ENCODE results near the gene SMAD3. TPM values are rescaled to one million over a fixed set of nuclear protein-coding genes. Genes with fewer than 3 reads are reported as not detected.
"Not testable (repeated sequence)": the region's sequence is repeated elsewhere in the genome, so short reads cannot be mapped to it uniquely, and the experiment has no call there.

Gene SMAD3
- polyA plus RNA-seq, 2 donors = 24.8 to 51.5 TPM

DNA sequence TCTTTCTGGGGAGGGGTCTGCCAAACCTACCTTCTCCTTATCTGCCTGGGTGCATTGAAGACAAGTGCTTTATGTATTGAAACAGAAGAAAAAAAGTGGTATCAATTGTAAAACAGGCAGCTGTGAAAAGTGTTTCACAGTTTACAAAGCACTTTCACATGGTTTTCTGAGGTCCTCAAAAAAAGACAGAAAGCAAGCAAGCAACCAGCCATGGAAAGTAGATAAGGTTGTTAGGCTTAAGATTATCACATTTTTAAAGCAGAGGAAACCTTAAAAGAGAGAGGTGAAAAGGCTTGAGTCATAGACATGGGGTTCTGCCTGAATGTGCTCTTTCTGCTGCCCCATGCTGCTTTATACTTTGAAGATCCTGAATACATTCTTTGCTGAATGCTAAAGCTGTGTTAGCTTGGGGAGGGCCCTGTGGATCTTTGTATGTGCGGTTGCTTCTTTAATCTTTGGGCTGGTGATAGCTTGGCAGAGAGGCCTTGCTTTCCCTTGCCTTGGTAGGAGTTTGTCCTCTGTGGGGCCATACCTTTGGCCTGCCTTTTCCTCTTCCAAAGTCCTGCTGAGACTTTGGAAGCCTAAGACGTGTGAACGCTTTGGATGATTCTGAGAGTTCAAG is 2.6 kb downstream of the SMAD3 start:
- H3K27ac ChIP-seq (ENCODE audit: low read depth in 2 of 2, low read length in 1 of 2) = peak overlapping the region; percentile 40 to 76
- H3K27me3 ChIP-seq (ENCODE audit: control insufficient read depth in 1 of 2, insufficient read depth in 2 of 2, low read length in 2 of 2) = no peaks in the 10 kb centered on the region
- H3K9me3 ChIP-seq (ENCODE audit: control insufficient read depth in 2 of 2, insufficient read depth in 1 of 2, low read depth in 1 of 2, low read length in 1 of 2) = no peaks in the 10 kb centered on the region
- 23 to 27% methylated on average over 3 of the region's 3 CpGs for WGBS, 2 donors
- peaks cover 2% of the 10 kb centered on the region in 2 donors for H3K4me1 ChIP-seq (ENCODE audit: control insufficient read depth in 2 of 2, insufficient read depth in 2 of 2, low read length in 1 of 2)
- peak overlapping the region; percentile 79 to 89 for H3K4me3 ChIP-seq (ENCODE audit: low read depth in 1 of 2, low read length in 2 of 2)
- H3K36me3 ChIP-seq (ENCODE audit: control insufficient read depth in 2 of 2, insufficient read depth in 2 of 2, low read length in 1 of 2) = peaks cover 0 to 2% of the 10 kb centered on the region in 2 donors

DNA sequence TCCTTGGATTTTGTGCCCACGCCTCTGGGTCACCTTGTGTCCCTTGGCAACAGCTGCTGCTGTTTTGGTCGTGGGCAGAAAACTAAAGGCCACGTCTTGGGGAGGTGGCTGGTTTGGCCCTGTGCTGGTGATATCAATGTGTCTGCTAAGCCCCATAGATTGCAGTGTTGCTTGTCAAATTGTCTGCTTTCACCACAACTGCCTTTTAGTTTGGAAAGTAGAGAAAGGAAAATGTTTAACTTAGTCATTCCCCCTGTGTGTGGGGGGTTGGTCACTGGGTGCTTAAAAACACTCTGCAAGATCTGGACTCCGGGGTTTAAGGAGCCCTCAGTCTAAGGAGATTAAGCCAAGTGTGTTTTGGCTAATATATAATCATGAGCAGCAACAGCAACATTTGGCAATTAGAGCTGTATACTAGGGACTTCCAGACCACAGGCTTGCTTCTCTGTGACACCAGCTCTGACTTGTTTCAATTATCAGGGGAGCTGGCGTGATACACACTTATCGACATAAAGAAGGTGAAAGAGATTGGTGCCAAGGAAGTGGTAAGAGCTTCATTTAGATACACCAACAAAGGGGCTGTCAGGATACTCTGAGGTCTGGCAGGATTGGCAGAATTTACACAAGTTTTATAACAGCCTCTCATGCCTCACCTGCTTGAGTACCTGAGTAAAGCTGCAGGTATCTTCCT is 3.5 kb downstream of the SMAD3 start:
- 25 to 28% methylated on average over 6 of the region's 6 CpGs for WGBS, 2 donors
- peaks cover 2% of the 10 kb centered on the region in 2 donors for H3K4me1 ChIP-seq (ENCODE audit: control insufficient read depth in 2 of 2, insufficient read depth in 2 of 2, low read length in 1 of 2)
- H3K9me3 ChIP-seq (ENCODE audit: control insufficient read depth in 2 of 2, insufficient read depth in 1 of 2, low read depth in 1 of 2, low read length in 1 of 2) = no peaks in the 10 kb centered on the region
- H3K27ac ChIP-seq (ENCODE audit: low read depth in 2 of 2, low read length in 1 of 2) = peak overlapping the region; percentile 40 to 76
- peak overlapping the region; percentile 7 to 79 for H3K4me3 ChIP-seq (ENCODE audit: low read depth in 1 of 2, low read length in 2 of 2)
- no peaks in the 10 kb centered on the region for H3K27me3 ChIP-seq (ENCODE audit: control insufficient read depth in 1 of 2, insufficient read depth in 2 of 2, low read length in 2 of 2)
- peaks cover 0 to 2% of the 10 kb centered on the region in 2 donors for H3K36me3 ChIP-seq (ENCODE audit: control insufficient read depth in 2 of 2, insufficient read depth in 2 of 2, low read length in 1 of 2)

DNA sequence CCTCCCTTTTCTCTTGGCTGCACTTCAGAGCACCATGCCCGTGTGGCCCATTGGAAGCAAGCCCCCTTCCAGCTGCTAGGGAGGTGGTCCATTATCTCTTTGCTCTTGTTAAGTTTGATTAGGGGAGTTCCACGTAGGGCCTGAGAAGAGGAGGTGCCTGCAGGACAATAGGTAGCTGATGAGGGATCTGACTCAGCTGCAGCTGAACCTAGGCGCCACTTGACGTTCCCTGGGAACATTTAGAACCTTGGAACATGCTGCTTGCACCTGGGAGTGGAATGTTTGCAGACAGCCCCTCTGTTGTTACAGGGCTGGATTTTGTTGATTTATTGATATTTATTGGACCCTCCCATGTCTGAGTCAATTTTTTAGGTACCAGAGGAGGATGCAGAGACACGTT is 4.7 kb downstream of the SMAD3 start:
- Histone ChIP-seq H3K9me3 (ENCODE audit: control insufficient read depth in 2 of 2, insufficient read depth in 1 of 2, low read depth in 1 of 2, low read length in 1 of 2) (no peaks in the 10 kb centered on the region), H3K27ac (ENCODE audit: low read depth in 2 of 2, low read length in 1 of 2) (no peak overlapping the region), H3K27me3 (ENCODE audit: control insufficient read depth in 1 of 2, insufficient read depth in 2 of 2, low read length in 2 of 2) (no peaks in the 10 kb centered on the region), H3K4me3 (ENCODE audit: low read depth in 1 of 2, low read length in 2 of 2) (no peak overlapping the region), H3K36me3 (ENCODE audit: control insufficient read depth in 2 of 2, insufficient read depth in 2 of 2, low read length in 1 of 2) (peaks cover 0 to 2% of the 10 kb centered on the region in 2 donors), H3K4me1 (ENCODE audit: control insufficient read depth in 2 of 2, insufficient read depth in 2 of 2, low read length in 1 of 2) (peaks cover 2 to 3% of the 10 kb centered on the region in 2 donors)
- 49 to 63% methylated on average over 5 of the region's 5 CpGs for WGBS, 2 donors

DNA sequence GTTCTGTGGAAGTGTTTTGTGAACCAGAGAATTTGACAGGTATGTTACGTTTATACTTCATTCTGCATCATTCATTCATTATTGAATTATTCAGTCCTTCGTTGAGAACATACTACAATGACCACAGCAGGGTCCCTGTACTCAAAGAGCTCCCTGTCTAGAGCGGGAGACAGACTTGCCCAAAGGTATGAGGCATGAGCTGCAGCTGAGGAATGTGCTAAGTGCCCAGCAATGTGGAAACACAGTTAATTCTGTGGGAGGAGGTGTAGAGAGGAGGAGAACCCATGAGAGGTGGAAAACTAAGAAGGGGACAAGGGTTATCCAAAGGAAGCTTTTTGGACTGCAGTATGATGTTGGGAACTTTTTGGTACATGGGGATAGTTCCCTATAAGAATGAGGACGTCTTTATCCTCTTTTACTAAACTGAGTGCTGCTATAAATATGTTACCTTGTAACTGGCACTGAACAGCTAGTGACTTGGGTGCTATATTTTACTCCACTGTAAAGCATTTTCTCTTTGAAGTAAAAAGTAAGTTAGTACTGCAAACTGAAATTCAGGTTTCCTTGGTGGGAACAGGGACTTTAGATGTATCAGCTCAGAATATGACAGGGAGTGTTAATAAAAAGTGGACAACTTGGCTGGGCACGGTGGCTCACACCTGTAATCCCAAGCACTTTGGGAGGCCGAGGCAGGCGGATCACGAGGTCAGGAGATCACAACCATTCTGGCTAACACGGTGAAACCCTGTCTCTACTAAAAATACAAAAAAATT is 5.7 kb downstream of the SMAD3 start:
- Histone ChIP-seq H3K4me1 (ENCODE audit: control insufficient read depth in 2 of 2, insufficient read depth in 2 of 2, low read length in 1 of 2) (peaks cover 2 to 6% of the 10 kb centered on the region in 2 donors), H3K27ac (ENCODE audit: low read depth in 2 of 2, low read length in 1 of 2) (no peak overlapping the region), H3K9me3 (ENCODE audit: control insufficient read depth in 2 of 2, insufficient read depth in 1 of 2, low read depth in 1 of 2, low read length in 1 of 2) (no peaks in the 10 kb centered on the region), H3K4me3 (ENCODE audit: low read depth in 1 of 2, low read length in 2 of 2) (no peak overlapping the region), H3K36me3 (ENCODE audit: control insufficient read depth in 2 of 2, insufficient read depth in 2 of 2, low read length in 1 of 2) (peaks cover 0 to 2% of the 10 kb centered on the region in 2 donors), H3K27me3 (ENCODE audit: control insufficient read depth in 1 of 2, insufficient read depth in 2 of 2, low read length in 2 of 2) (no peaks in the 10 kb centered on the region)
- 91% methylated on average over 9 of the region's 9 CpGs for WGBS, 2 donors

DNA sequence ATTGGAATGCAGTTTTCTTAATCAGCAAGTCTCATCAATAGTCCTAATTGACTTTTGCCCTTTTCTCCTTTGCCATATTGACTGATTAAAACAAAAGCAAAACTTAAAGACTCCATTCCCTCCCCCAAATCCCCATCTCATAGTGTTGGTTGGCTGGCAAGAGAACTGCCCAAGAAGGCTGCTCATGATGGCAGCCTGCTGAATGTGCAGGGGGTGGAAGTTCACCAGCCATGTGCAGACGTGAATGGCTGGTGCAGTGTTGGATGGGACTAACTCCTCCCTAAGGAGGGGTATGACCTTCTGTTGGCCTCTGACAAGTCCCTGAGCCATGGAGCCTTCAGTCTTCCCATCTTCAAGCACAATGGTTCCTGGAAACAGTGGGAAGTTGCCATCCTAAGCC is 7.0 kb downstream of the SMAD3 start:
- Histone ChIP-seq H3K4me1 (ENCODE audit: control insufficient read depth in 2 of 2, insufficient read depth in 2 of 2, low read length in 1 of 2) (peaks cover 2 to 14% of the 10 kb centered on the region in 2 donors), H3K27me3 (ENCODE audit: control insufficient read depth in 1 of 2, insufficient read depth in 2 of 2, low read length in 2 of 2) (no peaks in the 10 kb centered on the region), H3K4me3 (ENCODE audit: low read depth in 1 of 2, low read length in 2 of 2) (no peak overlapping the region), H3K9me3 (ENCODE audit: control insufficient read depth in 2 of 2, insufficient read depth in 1 of 2, low read depth in 1 of 2, low read length in 1 of 2) (no peaks in the 10 kb centered on the region), H3K36me3 (ENCODE audit: control insufficient read depth in 2 of 2, insufficient read depth in 2 of 2, low read length in 1 of 2) (peaks cover 0 to 2% of the 10 kb centered on the region in 2 donors), H3K27ac (ENCODE audit: low read depth in 2 of 2, low read length in 1 of 2) (no peak overlapping the region)
- 53 to 59% methylated on average over 1 of the region's 1 CpG for WGBS, 2 donors

DNA sequence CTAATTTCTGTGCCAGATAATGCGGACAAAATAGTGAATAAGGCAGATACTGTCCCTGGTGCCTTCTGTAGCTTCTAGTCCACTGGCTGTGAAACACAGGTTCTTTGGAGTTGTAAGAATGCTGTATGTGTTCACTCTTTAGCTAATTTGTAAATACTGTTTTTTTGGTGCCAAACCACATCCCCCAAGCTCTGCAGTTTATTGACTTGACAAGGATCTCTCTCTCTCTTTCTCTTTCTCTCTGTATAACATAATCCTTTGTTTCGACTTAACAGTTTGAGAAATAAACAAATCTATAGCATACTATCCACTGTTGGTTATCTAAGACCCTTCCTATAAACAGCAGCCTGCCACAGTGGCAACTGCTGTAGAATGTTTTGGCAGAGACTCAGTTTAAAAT is 7.6 kb downstream of the SMAD3 start:
- Histone ChIP-seq H3K27ac (ENCODE audit: low read depth in 2 of 2, low read length in 1 of 2) (no peak overlapping the region), H3K9me3 (ENCODE audit: control insufficient read depth in 2 of 2, insufficient read depth in 1 of 2, low read depth in 1 of 2, low read length in 1 of 2) (no peaks in the 10 kb centered on the region), H3K36me3 (ENCODE audit: control insufficient read depth in 2 of 2, insufficient read depth in 2 of 2, low read length in 1 of 2) (peaks cover 0 to 2% of the 10 kb centered on the region in 2 donors), H3K27me3 (ENCODE audit: control insufficient read depth in 1 of 2, insufficient read depth in 2 of 2, low read length in 2 of 2) (no peaks in the 10 kb centered on the region), H3K4me1 (ENCODE audit: control insufficient read depth in 2 of 2, insufficient read depth in 2 of 2, low read length in 1 of 2) (peaks cover 4 to 19% of the 10 kb centered on the region in 2 donors), H3K4me3 (ENCODE audit: low read depth in 1 of 2, low read length in 2 of 2) (no peak overlapping the region)
- WGBS, 2 donors = 77 to 84% methylated on average over 2 of the region's 2 CpGs

DNA sequence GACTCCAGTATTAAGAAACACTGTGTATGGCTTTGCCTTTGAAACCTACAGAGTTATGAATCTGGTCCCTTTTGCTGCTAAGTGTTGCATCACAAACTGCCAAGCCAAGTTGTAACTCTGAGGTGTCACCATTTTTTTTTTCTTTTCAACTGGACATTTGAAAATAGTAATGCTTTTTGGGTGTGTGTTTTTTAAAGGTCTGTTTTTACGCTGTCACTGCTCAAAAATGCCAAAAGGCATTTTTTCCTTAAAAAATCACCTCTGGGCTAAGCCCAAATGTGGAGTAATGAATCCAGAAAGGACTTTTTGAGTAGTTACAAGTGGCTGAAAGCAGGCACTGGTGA is 9.5 kb downstream of the SMAD3 start:
- peaks cover 2 to 19% of the 10 kb centered on the region in 2 donors for H3K4me1 ChIP-seq (ENCODE audit: control insufficient read depth in 2 of 2, insufficient read depth in 2 of 2, low read length in 1 of 2)
- H3K36me3 ChIP-seq (ENCODE audit: control insufficient read depth in 2 of 2, insufficient read depth in 2 of 2, low read length in 1 of 2) = peaks cover 0 to 2% of the 10 kb centered on the region in 2 donors
- H3K9me3 ChIP-seq (ENCODE audit: control insufficient read depth in 2 of 2, insufficient read depth in 1 of 2, low read depth in 1 of 2, low read length in 1 of 2) = no peaks in the 10 kb centered on the region
- no peak overlapping the region for H3K4me3 ChIP-seq (ENCODE audit: low read depth in 1 of 2, low read length in 2 of 2)
- H3K27me3 ChIP-seq (ENCODE audit: control insufficient read depth in 1 of 2, insufficient read depth in 2 of 2, low read length in 2 of 2) = no peaks in the 10 kb centered on the region
- WGBS, 2 donors = 94% methylated on average over 1 of the region's 1 CpG
- H3K27ac ChIP-seq (ENCODE audit: low read depth in 2 of 2, low read length in 1 of 2) = no peak overlapping the region

DNA sequence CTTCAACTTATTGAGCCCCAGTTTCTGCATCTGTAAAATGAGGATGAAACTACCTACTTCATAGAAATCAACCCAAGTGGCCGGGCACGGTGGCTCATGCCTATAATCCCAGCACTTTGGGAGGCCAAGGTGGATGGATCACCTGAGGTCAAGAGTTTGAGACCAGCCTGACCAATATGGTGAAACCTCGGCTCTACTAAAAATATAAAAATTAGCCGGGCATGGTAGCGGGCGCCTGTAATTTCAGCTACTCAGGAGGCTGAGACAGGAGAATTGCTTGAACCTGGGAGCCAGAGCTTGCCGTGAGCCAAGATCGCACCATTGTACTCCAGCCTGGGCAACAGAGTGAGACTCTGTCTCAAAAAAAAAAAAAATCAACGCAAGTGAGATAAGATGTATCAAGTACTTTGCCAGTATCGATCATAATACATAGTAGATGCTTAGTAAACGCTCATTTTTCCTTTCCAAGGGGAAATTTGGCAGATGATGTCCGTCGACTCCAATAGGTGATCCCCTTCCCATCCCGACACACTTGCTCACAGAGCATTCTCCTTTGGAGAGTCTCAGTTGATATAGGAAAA is 10.2 kb downstream of the SMAD3 start:
- peaks cover 5 to 23% of the 10 kb centered on the region in 2 donors for H3K4me1 ChIP-seq (ENCODE audit: control insufficient read depth in 2 of 2, insufficient read depth in 2 of 2, low read length in 1 of 2)
- H3K4me3 ChIP-seq (ENCODE audit: low read depth in 1 of 2, low read length in 2 of 2); H3K27me3 ChIP-seq (ENCODE audit: control insufficient read depth in 1 of 2, insufficient read depth in 2 of 2, low read length in 2 of 2); H3K9me3 ChIP-seq (ENCODE audit: control insufficient read depth in 2 of 2, insufficient read depth in 1 of 2, low read depth in 1 of 2, low read length in 1 of 2); H3K36me3 ChIP-seq (ENCODE audit: control insufficient read depth in 2 of 2, insufficient read depth in 2 of 2, low read length in 1 of 2): not testable (repeated sequence)
- WGBS, 2 donors = 96 to 97% methylated on average over 14 of the region's 14 CpGs
- H3K27ac ChIP-seq (ENCODE audit: low read depth in 2 of 2, low read length in 1 of 2) = peak overlapping the region in 1 of 2 donors; percentile 2

DNA sequence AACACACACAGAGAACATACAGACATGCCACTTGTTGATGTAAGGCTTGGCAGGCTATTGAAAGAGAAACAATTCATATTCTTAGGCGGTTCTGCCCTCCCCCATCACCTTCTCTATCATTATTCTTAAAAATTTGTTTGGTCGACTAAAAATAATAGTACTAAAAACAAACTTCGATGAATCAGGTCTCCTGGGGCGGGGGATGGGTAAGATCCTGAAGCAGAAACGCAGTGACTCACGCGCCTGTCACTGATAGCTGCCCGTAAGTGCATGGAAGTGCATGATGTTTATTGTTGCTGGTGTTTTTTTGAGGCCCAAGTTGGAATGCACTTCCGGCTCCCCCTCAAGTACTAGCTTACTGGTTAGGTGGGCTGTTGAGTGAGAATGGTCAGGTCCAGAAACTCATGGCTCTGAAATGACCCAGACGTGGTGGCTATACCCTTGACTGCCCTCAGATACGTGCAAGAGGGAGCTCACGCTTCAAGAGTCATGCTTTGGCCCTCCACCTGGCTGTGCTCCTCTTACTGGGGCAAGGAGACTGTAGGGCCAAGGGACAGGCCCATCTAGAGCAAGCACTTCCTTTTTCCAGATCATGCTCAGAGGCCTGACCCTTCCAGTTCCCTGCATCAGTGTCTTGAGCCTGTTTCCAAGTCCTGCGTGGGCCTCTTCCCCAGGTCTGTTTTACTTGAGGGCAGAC is 10.9 kb downstream of the SMAD3 start:
- WGBS, 2 donors = 67 to 72% methylated on average over 13 of the region's 13 CpGs
- H3K9me3 ChIP-seq (ENCODE audit: control insufficient read depth in 2 of 2, insufficient read depth in 1 of 2, low read depth in 1 of 2, low read length in 1 of 2) = no peaks in the 10 kb centered on the region
- H3K4me1 ChIP-seq (ENCODE audit: control insufficient read depth in 2 of 2, insufficient read depth in 2 of 2, low read length in 1 of 2) = peaks cover 7 to 30% of the 10 kb centered on the region in 2 donors
- H3K27ac ChIP-seq (ENCODE audit: low read depth in 2 of 2, low read length in 1 of 2) = peak overlapping the region in 1 of 2 donors; percentile 57
- no peak overlapping the region for H3K4me3 ChIP-seq (ENCODE audit: low read depth in 1 of 2, low read length in 2 of 2)
- H3K36me3 ChIP-seq (ENCODE audit: control insufficient read depth in 2 of 2, insufficient read depth in 2 of 2, low read length in 1 of 2) = no peaks in the 10 kb centered on the region
- no peaks in the 10 kb centered on the region for H3K27me3 ChIP-seq (ENCODE audit: control insufficient read depth in 1 of 2, insufficient read depth in 2 of 2, low read length in 2 of 2)
